Fibroblast of mammary gland (primary cell): ENCODE measurements around the gene CEND1.
A peak's percentile ranks its signal among the peaks of the same experiment; 100 is the strongest.

Experiments used
- DNase-seq: peaks from one replicate; pipeline ENCODE4 v3.0.0-alpha.2; 2010; ENCODE audit warnings: low read depth
- H3K4me3 ChIP-seq: 2 replicates; pipeline ENCODE4 v1.5.1; 2011; ENCODE audit warnings: low read depth, mild to moderate bottlenecking, low read length, moderate library complexity; ENCODE audit not compliant: control insufficient read depth
- TF ChIP-seq, protein P1 (sequence below): conservative IDR thresholded peaks from 2 replicates; pipeline ENCODE4 v1.5.1; 2011; ENCODE audit warnings: low read depth, low read length, inconsistent platforms; ENCODE audit not compliant: control insufficient read depth, insufficient read depth

Gene CEND1

DNA sequence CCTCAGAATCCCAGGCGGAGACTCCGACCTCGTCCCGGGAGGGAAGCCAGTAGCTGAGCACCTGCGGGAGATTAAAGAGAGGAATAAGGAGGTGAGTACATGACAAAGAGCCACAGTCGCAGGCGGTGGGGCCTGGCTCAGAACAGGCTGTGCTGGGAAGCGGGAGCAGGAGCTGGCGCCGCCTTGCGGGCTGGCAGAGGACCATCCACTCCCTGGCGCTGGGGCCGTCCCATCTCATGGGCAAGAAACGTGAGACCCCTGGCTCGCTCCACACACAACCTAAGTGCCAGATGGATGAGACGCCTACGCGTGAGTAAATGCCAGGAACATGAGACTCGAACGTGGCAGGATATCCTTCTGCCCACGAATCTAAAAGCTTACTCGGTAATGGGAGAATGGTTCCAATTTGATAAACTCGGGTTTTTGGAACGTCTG, 6.3 kb downstream of the CEND1 start:
- TF ChIP-seq, protein P1, sequence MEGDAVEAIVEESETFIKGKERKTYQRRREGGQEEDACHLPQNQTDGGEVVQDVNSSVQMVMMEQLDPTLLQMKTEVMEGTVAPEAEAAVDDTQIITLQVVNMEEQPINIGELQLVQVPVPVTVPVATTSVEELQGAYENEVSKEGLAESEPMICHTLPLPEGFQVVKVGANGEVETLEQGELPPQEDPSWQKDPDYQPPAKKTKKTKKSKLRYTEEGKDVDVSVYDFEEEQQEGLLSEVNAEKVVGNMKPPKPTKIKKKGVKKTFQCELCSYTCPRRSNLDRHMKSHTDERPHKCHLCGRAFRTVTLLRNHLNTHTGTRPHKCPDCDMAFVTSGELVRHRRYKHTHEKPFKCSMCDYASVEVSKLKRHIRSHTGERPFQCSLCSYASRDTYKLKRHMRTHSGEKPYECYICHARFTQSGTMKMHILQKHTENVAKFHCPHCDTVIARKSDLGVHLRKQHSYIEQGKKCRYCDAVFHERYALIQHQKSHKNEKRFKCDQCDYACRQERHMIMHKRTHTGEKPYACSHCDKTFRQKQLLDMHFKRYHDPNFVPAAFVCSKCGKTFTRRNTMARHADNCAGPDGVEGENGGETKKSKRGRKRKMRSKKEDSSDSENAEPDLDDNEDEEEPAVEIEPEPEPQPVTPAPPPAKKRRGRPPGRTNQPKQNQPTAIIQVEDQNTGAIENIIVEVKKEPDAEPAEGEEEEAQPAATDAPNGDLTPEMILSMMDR = peak; percentile 80
- no peak overlapping the region for H3K4me3 ChIP-seq
- peak; percentile 94 for DNase-seq

GRCh38 chr11:782264-783174, 7.4 kb downstream of the CEND1 start:
- H3K4me3 ChIP-seq = no peak overlapping the region
- DNase-seq = no peak
- TF ChIP-seq, protein P1 = no peak

- TF ChIP-seq, protein P1 = no peak
- no peak overlapping the region for H3K4me3 ChIP-seq
- DNase-seq = no peak
Measured at GRCh38 chr11:779955-780532, 9.8 kb downstream of the CEND1 start.

DNA sequence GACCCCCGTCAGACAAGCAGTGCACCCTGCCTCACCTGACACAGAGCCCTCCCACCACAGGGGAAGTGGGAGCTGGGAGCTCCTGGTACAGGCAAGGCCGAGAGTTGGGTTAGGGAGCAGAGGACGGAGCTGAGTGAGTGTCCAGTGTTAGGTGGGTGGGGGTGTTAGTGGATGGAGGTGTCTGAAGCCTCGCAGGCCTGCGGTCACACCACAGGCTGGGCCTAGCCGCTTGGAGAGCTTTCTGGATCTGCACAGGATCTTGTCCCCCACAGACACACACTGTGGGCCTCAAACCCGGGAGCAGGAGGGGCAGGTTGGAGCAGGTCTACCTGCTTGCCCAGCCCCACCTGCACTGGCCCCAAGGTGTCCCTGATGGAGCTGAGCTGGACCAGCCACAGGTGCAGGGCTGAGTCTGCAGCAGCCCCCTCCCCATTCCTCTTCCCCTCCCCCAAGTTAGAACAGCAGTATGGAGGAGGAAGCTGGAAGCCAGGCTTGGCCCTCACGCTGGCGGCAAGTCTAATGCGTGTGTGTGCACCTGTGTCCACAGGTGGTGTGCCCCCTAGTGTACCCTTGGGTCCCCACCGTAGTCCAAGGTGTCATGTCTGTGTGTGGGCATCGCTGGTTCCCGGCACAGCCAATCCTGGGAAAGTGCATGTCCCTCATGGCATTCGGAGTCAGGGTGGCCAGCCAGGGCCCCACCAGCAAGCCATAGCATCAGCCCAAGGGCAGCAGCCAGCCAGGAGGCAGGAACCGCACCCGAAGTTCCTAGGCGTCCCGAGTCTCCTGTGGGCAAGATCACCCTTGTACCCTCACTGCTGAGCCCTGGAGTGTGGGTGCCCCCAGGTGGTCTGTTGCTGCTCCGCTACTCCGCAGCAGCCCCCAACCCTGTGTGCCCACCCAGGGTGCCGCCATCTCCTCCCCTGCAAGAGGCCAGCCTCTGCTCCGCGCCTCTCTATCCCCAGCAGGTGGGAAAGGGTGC, 10.6 kb downstream of the CEND1 start:
- H3K4me3 ChIP-seq = no peak overlapping the region
- TF ChIP-seq, protein P1 = no peak
- no peak for DNase-seq

DNA sequence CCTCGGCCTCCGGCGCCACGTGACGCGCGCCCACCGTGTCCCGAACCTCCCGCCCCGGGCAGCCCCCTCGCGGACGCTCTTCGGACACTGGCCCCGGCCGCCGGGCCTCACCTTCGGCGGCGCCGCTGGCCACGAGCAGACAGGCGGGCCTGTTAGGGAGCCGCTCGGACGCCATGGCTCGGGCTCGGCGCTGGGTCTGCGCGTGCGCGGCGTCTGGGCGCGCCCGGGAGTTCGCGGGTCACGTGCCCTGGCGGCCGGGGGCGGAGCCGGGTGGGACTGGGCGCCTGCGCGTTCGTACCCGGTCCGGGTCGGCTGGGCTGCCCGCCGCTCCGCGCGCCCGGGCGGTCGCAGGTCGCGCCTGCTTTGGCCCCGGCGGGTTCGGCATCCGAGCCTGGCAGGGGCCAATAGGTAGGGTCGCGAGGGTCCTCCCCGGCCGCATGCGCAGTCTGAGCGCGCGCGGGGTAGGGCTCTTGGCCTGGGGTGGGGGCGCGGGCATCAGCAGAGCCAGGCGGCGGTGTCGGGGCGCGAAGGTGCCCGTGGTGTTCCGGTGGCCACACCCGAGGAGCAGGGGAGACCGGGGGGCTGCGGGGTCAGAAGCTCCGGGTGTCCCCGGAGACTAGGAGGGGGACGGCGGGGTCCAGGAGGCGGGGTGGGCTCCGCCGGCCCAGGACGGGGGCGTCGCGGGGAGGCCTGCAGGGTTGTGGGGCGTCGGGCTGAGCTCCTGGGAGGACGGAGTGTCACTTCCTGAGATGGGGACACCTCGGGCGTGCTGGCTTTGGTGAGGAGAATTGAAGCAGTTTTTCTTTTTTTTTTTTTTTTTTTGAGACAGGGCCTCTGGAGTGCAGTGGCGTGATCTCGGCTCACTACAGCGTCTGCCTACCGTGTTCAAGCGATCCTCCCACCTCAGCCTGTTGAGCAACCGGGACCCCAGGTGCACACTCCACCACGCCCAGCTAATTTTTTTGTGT, 12.3 kb downstream of the CEND1 start, which contains the start of gene GATD1:
TSS of gene GATD1 (minus strand) at position 200 of the 968 bp plus-strand sequence. CDS start at position 175, 25 bp downstream.
- peak; percentile 74 for DNase-seq
- H3K4me3 ChIP-seq = peak within 1 kb of the TSS; percentile 80

More for the DNA sequence above, 12.3 kb downstream of the CEND1 start, which contains the start of gene GATD1:
- TF ChIP-seq, protein P1 = no peak
